HL-60 (cell line): ENCODE data around the gene ADAMTSL3.

Source experiments
- CTCF ChIP-seq: IDR thresholded peaks from one replicate; pipeline ENCODE4 v1.5.1; 2011; ENCODE audit warnings: low read length, control low read depth, inconsistent platforms; ENCODE audit not compliant: insufficient read depth
- GABPA ChIP-seq: IDR thresholded peaks from 2 replicates; pipeline ENCODE4 v1.6.1; 2012; ENCODE audit warnings: low read depth
- POLR2AphosphoS5 ChIP-seq: IDR thresholded peaks from 2 replicates; pipeline ENCODE4 v1.6.1; 2012; ENCODE audit warnings: low read depth
- REST ChIP-seq: IDR thresholded peaks from 2 replicates; pipeline ENCODE4 v1.6.1; 2012; ENCODE audit warnings: low read depth; ENCODE audit not compliant: insufficient replicate concordance
- SPI1 ChIP-seq: IDR thresholded peaks from 2 replicates; pipeline ENCODE4 v1.6.1; 2012; ENCODE audit warnings: low read depth, mild to moderate bottlenecking, borderline replicate concordance

GRCh38 chr15:83783227-83783626 is 129.3 kb downstream of the ADAMTSL3 start:
- TF ChIP-seq REST (no peak), POLR2AphosphoS5 (no peak), CTCF (no peak), GABPA (no peak), SPI1 (no peak)
